ENCODE results near the gene LCK. TPM values are rescaled to one million over a fixed set of nuclear protein-coding genes. Genes with fewer than 3 reads are reported as not detected.

The LCK gene
- total RNA-seq, 1 experiment from 2014 or later, result 37.6 TPM

DNA sequence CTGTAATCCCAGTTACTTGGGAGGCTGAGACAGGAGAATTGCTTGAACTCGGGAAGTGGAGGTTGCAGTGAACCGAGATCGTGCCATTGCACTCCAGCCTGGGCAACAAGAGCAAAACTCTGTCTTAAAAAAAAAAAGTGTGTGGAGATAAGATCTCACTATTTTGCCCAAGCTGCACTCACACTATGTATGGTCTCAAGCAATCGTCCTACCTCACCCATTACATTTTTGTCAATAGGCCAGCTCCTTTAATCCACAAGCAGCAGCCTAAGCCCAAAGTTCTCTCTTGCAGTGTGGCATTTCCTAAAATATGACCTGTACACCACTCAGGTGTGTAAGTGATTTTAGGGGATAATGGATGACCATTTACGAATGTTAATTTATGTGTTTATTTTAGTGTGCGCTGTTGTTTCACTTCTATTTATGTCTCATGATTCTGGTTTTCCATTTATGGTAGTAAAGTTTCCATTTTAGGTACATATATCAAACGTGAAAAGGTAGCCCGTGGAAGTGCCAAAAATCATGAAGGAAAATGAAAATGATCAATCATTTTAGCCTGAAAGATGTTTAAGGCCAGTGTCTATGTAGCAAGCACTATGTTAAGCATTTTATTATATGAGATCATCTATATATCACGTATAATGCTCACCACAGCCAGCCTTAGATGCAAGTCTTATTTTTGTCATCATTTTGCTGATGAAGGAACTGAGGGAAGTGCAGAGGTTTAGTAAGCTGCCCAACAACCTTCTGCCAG is 5.6 kb downstream of the LCK start:
- H3T11ph ChIP-seq (ENCODE audit: low read length), result no peak overlapping the region
- H3K27ac ChIP-seq (ENCODE audit: insufficient read length, low read depth, low read length), result no peak overlapping the region
- peaks cover under 1% of the 10 kb centered on the region; the same call in 1 of the 2 replicates for H3K27me3 Mint-ChIP-seq (ENCODE audit: low read depth)
- no peak overlapping the region for H2BK120ac ChIP-seq (ENCODE audit: low read depth, low read length, poor library complexity, severe bottlenecking)
- no peaks in the 10 kb centered on the region for H3K9me3 ChIP-seq (ENCODE audit: control insufficient read depth, low read depth, low read length)
- no peaks in the 10 kb centered on the region for H4K20me1 ChIP-seq (ENCODE audit: control insufficient read depth, insufficient read depth, insufficient read length)
- no peak overlapping the region for H3K23ac ChIP-seq (ENCODE audit: insufficient read length, low read depth, low read length)
- no peak overlapping the region for H3K4ac ChIP-seq (ENCODE audit: low read depth, low read length)
- no peak overlapping the region for H3K9ac ChIP-seq (ENCODE audit: extremely low read depth, insufficient read length, low read length)
- H2AK5ac ChIP-seq (ENCODE audit: insufficient read length, low read length), result no peak overlapping the region
- H2BK15ac ChIP-seq (ENCODE audit: low read depth, low read length), result no peak overlapping the region
- H3K79me1 ChIP-seq (ENCODE audit: insufficient read depth, low read depth, low read length, poor library complexity, severe bottlenecking), result no peaks in the 10 kb centered on the region
- no peaks in the 10 kb centered on the region; a peak in 1 of 5 replicates for H3K9me3 Mint-ChIP-seq
- no peak overlapping the region for H4K8ac ChIP-seq (replicated peaks; ENCODE audit: insufficient read length, low read depth, low read length)
- no peak for DNase-seq
- H3K4me1 ChIP-seq (ENCODE audit: insufficient read depth, low read length), result peaks cover 4% of the 10 kb centered on the region; the same call in 1 of the 2 replicates
- no peak overlapping the region for H2BK5ac ChIP-seq (ENCODE audit: insufficient read length, low read length)
- no peak overlapping the region for H3K27ac Mint-ChIP-seq
- no peaks in the 10 kb centered on the region for H3K36me3 Mint-ChIP-seq (ENCODE audit: insufficient read depth in 1 of 3, low read depth in 3 of 3)
- peaks cover 8 to 10% of the 10 kb centered on the region in 2 experiments; a peak in 3 of 4 replicates for H3K4me1 Mint-ChIP-seq
- WGBS (ENCODE audit: extremely low coverage, insufficient read length, low lambda C conversion rate), result no CpG with 5 or more reads among the region's 9 CpGs
- no peak overlapping the region for H3K4me2 ChIP-seq (ENCODE audit: insufficient read depth, insufficient read length, low read length)
- no peak overlapping the region for H4K91ac ChIP-seq (ENCODE audit: insufficient read length, low read depth, low read length)
- H3K23me2 ChIP-seq (ENCODE audit: insufficient read length, low read depth, low read length, poor library complexity, severe bottlenecking), result no peaks in the 10 kb centered on the region
- H3K56ac ChIP-seq (ENCODE audit: insufficient read length, low read depth, low read length), result no peak overlapping the region
- no peak overlapping the region for H2AFZ ChIP-seq (ENCODE audit: low read length)
- no peak overlapping the region for H2BK20ac ChIP-seq (ENCODE audit: low read depth, low read length, poor library complexity, severe bottlenecking)
- no peak overlapping the region for H3K4me3 Mint-ChIP-seq
- H3K18ac ChIP-seq (ENCODE audit: insufficient read length, low read depth, low read length), result no peak overlapping the region
- H2BK12ac ChIP-seq (ENCODE audit: insufficient read length, low read depth, low read length), result no peak overlapping the region
- H4K5ac ChIP-seq (ENCODE audit: insufficient read length, low read depth, low read length), result no peak overlapping the region
- H3K14ac ChIP-seq (ENCODE audit: insufficient read depth, low read length), result no peak overlapping the region
- TF ChIP-seq, protein P1, sequence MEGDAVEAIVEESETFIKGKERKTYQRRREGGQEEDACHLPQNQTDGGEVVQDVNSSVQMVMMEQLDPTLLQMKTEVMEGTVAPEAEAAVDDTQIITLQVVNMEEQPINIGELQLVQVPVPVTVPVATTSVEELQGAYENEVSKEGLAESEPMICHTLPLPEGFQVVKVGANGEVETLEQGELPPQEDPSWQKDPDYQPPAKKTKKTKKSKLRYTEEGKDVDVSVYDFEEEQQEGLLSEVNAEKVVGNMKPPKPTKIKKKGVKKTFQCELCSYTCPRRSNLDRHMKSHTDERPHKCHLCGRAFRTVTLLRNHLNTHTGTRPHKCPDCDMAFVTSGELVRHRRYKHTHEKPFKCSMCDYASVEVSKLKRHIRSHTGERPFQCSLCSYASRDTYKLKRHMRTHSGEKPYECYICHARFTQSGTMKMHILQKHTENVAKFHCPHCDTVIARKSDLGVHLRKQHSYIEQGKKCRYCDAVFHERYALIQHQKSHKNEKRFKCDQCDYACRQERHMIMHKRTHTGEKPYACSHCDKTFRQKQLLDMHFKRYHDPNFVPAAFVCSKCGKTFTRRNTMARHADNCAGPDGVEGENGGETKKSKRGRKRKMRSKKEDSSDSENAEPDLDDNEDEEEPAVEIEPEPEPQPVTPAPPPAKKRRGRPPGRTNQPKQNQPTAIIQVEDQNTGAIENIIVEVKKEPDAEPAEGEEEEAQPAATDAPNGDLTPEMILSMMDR (conservative IDR thresholded peaks at IDR 0.05), result no peak
- no peaks in the 10 kb centered on the region for H3K79me2 ChIP-seq (ENCODE audit: insufficient read depth, low read length)
- no peaks in the 10 kb centered on the region; the same call in 1 of the 2 replicates for H3K27me3 ChIP-seq (ENCODE audit: insufficient read depth, low read length)

Data from H9 (cell line).